ENCODE measurements around the gene CAMSAP2. TPM values are rescaled to one million over a fixed set of nuclear protein-coding genes. Genes with fewer than 3 reads are reported as not detected.

Gene CAMSAP2
- 130 TPM for total RNA-seq

DNA sequence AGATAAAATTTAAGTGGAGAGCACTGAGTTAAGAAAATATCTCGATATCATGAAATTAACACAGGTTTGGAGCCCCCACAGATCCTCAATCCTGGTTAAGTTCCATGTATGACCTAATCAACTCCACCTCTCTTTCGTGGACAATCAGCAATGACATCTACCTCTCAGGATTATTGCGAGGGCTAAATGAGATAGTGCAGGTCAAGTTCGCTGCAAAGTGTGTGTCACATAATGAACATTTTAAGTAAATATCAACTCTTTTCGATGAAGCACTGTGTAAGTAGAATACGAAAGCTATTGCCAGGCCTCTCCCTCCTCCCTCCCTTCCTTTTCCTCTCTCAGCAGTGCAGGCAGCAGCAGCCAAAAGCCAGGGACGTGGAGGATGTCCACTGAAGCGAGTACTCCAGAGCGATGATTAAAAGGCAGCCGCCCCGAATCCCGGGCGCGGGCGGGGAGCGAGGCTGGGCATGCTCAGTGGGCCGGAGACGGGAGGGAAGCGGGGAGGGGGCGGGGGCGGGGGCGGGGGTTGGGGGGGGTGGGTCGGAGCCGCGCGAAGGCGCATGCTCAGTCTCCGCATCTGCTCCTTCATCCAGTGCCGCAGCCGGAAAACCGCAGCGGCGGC lies at the start of gene CAMSAP2:
TSS of gene CAMSAP2 (plus strand) at position 567 of the 622 bp plus-strand sequence. CDS start 935 bp downstream, outside the sequence.
- peak; percentile 92 for DNase-seq

- no peak for DNase-seq
Observed at GRCh38 chr1:200692316-200692715, 46.4 kb upstream of the CAMSAP2 start.

DNA sequence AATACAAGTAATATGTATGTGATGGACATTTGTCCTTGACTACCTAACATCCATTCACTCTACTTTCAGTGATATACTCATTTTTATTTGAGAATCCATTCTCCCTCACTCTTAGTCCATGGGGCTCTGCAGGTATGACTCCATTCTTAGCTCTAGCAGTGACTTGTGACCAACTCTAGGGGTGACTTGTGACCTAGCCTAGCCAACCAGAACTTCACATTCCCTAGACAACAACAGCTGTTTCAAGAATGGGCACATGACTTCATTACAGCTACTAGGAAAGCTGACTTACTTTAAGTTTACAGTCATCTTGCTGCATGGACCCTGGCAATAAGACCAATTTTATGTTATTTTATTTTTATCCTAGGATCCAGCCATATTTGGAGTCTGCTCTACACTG lies 45.4 kb upstream of the CAMSAP2 start:
- no peak for DNase-seq

DNA sequence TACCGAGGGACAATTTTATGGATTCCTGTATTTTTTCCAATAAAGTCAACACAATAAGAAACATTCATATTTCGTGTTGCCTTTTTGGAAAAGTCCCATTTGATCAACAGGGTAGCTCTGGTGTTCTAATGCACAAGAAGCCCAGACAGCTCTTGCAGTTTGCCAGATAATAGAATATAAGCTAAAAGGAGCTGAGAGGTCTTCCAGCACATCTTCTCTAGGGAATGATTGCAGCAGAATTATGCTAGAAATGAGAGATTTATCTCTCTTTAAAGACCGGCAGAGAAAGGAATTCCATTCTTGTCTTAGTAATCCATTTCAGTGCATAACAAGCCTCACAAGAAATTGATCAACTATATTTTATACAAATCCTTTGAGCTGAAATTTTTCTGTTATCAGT lies 44.0 kb upstream of the CAMSAP2 start:
- no peak for DNase-seq

GRCh38 chr1:200699871-200700270 lies 38.8 kb upstream of the CAMSAP2 start:
- DNase-seq: no peak

- no peak for DNase-seq
Observed at GRCh38 chr1:200704986-200705500, 33.6 kb upstream of the CAMSAP2 start.

GRCh38 chr1:200706111-200706814 lies 32.4 kb upstream of the CAMSAP2 start:
- no peak for DNase-seq

DNA sequence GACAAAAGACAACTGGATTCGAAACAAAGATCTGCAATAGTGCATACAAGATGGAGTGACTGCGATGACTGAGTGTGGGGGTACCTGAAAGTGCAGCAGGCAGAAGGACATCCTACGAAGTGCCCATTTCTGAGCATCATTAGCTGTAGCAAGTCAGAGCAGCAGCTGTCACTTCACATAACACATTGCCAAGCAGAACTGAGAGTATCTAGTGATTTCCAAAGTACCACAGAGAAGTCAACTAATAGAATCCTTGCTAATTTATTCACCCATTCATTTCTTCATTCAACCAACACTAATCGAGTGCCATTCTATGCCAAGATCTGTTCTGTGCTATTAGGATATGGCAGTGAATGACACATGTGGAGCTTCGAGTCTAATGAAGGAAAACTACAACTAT lies 31.6 kb upstream of the CAMSAP2 start:
- no peak for DNase-seq

DNA sequence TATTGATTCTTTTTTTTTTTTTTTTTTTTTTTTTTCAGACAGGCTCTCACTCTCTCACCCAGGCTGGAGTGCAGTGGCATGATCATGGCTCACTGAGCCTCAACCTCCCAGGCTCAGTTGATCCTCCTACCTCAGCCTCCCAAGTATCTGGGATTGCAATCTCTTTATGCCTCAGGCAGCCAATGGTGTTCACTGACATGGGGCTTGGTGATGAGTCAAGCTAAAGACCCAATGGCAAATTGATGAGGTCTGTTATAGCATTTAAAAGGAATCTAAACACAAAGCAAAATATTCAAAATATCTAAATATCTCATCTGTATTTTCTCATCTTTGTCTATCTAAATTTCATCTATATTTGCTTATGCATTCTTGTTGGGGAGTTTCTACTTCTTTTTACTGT lies 30.5 kb upstream of the CAMSAP2 start:
- DNase-seq: no peak

GRCh38 chr1:200708769-200709168 lies 29.9 kb upstream of the CAMSAP2 start:
- no peak for DNase-seq

DNA sequence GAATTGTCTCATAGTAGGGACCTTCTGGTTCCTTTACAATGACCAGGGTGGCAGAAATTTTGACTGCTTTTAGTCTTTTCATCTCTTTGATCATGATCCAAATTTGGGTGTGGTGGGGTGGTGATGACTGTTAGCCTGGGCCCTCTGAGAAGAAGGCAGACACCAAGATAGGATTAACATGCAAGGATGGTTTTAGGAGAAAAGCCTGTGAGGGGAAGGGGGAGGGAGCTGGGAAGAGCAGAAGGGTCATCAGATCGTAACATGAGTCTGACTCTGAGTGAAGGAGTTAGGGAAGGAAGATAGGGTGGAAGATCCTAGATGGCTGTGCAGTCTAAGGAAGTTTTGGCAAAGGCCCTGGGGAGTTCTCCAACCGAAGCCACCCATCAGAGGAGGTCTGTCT lies 28.5 kb upstream of the CAMSAP2 start:
- no peak for DNase-seq

- DNase-seq: no peak
Observed at GRCh38 chr1:200714504-200715187, 24.0 kb upstream of the CAMSAP2 start.

GRCh38 chr1:200720199-200720598 lies 18.5 kb upstream of the CAMSAP2 start:
- DNase-seq: no peak

GRCh38 chr1:200724064-200724463 lies 14.6 kb upstream of the CAMSAP2 start:
- DNase-seq: no peak

GRCh38 chr1:200727257-200727656 lies 11.4 kb upstream of the CAMSAP2 start:
- DNase-seq: no peak

GRCh38 chr1:200729863-200730262 lies 8.8 kb upstream of the CAMSAP2 start:
- DNase-seq: no peak

- DNase-seq: no peak
Observed at GRCh38 chr1:200731654-200732332, 6.9 kb upstream of the CAMSAP2 start.

GRCh38 chr1:200732438-200732837 lies 6.3 kb upstream of the CAMSAP2 start:
- no peak for DNase-seq

- DNase-seq: no peak
Observed at GRCh38 chr1:200733907-200734306, 4.8 kb upstream of the CAMSAP2 start.

- no peak for DNase-seq
Observed at GRCh38 chr1:200737647-200738291, 924 bp upstream of the CAMSAP2 start.

- peak; percentile 78 for DNase-seq
Observed at GRCh38 chr1:200738949-200739651, 407 bp downstream of the CAMSAP2 start.
